Measurements from ENCODE around the gene FANCE.

Gene FANCE

DNA sequence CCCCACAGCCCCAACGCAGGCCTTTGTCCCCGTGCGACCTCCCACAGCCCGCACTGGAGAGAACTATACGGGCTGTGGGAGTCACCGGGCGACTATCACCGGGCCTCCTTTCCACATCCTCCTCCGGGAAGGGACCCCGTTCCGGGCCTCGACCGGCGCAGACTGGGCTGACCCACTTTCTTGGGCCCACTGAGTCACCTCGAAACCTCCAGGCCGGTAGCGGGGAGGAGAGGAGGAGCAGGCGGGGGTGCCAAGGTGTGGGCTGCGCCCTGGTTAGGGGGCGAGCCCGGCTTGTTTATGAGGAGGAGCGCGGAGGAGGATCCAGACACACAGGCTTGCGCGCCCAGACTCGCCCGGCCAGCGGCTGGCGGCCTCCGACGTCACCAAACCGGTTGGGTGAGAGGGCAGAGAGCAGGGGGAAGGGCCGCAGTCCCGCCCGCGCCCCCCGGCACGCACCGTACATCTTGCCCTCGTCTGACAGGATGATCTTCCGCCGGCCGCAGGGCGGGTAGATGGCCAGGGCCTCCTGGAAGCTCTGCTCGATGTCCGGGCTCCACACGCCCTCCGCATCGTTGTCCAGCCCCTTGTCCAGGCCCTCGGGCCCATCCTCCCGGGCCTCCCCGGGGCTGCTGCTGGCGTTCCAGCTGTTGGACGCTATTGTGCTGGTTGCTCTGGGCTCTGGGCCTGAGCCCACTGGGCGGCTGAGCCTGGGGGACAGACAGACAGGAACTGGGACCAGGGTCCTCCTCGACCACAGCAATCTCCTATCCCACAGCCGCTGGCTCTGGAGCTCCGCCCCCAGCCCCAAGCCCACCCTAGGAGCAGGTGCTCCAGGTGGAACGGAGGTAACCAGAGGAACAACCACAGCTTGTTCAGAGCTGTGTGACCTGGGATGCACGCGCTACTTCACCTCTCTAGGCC is 34.1 kb downstream of the FANCE start:
- peak; percentile 69 for DNase-seq

DNA sequence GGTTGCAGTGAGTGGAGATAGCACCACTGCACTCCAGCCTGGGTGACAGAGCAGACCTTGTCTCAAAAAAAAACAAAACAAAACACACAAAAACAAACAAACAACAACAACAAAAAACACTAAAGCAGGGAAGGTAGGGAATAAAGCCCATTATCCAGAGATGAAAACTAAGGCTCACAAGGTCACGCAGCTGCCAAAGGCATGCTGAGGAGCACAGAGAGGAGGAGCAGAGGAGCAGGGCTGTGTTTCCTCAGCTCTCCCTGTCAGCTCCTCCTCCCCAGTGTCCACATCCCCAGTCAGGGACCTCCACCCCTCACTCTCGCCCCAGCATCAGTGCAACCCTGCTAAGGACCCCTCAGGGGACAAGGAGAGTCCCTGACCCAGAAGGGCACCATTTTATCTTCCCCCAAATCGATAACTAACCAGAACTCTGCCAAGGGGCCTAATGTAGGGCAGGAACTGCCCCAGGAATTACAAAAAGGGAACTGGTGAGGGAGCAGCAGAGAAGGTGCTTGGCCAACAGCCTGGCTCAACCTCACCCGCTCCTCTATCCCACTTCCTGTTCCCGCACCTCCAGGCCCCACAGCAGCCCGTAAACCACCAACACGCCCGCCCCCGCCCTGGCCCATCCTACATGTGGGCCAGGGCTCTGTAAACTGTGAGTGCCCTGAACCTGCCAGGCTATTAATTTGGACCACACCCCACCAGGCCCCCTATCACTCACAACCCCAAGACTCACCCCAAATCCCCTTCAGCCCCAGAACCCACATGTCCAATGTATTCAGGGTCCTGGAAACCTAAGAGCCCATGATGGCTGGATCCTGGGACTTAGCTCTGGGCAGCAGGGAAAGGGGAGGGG is 35.7 kb downstream of the FANCE start:
- no peak for DNase-seq

DNA sequence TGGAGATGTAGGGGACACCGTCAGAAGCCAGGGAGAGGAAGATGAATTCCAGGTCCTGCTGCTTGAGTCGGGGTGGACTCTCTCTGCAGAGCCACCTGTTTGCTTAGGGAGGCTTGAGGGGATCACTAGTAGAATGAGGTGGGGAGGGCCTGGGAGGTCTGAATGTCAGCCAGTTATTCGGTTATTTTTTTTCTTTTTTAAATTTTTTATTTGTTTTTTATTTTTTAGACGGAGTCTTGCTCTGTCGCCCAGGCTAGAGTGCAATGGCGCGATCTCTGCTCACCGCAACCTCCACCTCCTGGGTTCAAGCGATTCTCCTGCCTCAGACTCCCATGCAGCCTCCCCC is 36.4 kb downstream of the FANCE start:
- no peak for DNase-seq

DNA sequence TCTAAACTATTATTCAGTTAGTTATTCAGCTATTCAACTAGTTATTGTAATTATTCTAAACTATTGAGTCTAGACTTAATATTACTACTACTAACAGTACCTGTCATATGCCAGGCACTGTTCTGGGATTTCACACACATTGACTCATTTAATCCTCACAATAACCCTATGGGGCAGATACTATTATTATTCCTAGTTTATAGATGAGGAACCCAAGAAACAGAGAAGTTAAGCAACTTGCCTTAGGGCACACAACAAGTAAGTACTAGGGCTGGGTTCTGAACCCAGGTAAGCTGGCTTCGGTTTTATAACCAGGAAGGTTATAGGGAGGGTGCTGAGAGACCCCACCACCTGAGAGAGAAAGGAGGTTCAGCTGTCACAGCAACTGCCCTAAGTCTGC is 36.9 kb downstream of the FANCE start:
- DNase-seq, result no peak

- DNase-seq, result no peak
These were observed 38.1 kb downstream of the FANCE start for GRCh38 chr6:35489995-35490791.

GRCh38 chr6:35490821-35491557 is 38.9 kb downstream of the FANCE start:
- no peak for DNase-seq

DNA sequence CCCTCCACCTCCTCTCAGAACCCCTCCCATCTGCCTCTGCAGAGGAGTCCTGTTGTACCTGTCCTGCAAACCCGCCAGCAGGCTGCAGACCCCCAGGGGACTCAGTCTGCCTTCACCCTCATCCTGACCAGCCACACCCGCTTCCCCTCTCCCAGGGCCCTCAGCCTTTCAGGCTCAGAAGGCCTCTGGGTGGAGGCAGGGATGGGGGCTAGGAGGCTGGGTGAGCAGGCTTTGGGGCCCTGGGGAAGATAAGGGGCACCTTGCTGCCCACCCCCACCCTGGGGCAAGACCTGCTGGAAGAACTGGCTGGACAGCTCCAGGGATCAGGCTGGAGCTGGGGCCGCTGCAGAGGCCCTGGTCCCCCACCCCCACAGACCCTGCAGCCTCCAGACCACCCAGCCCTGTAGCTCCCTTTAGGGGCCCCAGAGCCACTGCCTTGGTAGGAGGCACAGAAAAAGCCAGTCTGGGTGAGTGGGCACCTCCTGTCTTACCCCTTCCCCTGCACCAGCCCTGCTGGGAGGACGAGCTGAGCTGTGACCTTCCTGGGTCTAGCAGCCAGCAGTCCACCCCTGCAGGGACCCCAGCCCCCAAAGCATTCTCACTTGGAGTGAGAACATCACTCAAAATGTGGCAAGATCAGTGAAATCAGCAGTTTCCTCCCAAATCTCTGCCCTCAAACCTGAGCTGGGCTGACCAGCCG is 39.6 kb downstream of the FANCE start:
- no peak for DNase-seq

DNA sequence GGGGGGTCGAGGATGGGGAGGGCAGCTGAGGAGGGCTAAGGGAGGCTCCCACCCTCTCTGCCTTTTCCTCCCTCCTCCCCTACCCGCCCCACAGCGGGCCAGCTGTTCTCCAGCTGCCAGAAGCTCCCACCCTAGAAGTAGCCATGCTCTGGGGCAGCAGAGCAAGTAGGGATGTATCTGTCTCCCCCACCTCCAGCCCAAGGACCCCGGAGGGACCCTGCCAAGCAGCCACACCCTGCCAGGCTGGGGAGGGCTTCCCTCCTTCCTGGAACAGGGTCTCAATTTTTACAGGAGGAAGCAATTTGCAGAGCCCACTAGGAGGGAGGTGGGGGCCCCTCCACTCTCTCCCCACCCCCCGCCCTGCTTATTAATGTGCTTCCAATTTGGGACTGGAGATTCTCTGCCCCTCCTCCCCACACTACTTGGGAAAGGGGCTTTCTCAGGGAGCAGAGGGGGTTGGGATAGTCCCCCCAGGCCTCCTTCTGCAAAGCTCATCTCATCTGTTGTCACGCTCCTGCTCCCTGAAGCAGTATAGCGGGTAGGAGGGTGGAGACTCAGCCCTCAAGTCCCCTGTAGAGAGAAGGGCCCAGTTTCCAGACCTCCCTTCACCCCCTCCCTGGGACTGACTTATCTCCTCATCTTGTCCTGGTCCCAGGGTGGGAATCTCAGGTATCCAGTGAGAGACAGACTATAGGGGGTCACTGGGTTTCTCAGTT is 40.3 kb downstream of the FANCE start:
- no peak for DNase-seq

DNA sequence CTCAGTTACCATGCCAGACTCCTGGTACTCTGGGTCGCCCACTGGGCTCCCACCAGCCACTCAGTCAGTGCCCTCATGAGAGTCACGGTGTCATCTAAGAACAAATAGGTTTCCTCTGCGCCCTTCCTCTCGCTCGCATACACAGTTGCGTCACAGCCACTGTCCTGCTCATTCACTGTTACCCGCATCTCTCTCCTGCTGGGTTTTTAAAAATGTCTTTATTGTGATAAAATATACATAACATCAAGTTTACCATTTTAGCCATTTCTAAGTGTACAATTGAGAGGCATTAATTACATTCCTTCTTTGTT is 40.8 kb downstream of the FANCE start:
- DNase-seq, result no peak

- no peak for DNase-seq
These were observed 41.3 kb downstream of the FANCE start for GRCh38 chr6:35493307-35493983.

DNA sequence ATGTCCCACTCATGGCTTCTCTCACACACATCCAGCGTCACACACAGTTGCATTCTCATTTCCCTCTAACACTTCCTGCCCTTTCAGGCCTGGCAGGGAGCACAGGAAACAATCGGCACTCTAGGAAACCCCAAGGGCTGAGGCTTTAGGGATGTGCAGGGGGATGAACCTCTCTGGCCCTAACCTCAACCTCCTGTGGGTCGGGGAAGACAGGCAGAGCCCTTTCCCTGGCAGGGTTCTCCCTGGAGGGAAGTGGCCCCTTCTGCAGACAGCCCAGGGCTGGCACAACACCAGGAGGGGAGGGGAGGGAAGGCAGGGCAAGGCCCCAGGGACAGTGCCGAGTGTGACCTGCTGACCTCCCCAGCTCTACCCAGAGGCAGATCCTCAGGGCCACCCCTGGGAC is 42.0 kb downstream of the FANCE start:
- no peak for DNase-seq

DNA sequence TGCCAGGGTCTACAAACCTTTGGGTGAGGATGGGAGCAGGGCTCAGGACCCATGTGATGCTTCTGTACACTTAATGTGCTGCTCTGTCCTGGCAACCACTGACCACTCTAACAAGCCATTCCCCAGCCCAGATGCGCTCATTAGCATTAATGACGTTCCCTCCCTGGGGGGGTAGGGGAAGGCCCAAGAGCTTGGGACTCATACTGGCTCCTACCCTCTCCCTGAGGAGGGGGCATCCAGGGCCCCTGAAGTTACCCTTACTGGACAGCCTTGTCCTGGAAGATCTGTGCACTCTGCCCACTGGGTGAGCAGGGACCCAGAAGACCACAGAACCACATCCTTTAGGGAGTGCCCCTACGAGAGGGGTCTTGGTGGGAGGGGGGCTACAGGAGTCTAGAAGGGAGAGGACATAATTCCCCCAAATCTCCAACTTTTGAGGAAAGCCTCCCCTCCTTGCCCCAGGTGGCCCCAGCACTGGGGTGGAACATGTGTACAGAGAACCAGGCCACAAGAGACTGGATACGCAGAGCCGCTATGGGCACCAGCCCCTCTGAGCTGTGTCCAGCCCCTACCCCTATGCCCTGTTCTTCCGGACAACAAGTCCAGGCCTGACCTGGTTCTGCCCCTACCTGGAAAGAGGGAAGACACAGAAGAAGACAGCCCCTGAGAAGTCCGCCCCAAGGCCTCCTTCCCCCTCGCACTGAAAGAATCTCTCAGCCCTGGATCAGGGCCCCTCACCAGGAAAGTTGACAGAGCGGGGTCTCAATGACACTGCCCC is 43.3 kb downstream of the FANCE start:
- DNase-seq, result no peak

DNA sequence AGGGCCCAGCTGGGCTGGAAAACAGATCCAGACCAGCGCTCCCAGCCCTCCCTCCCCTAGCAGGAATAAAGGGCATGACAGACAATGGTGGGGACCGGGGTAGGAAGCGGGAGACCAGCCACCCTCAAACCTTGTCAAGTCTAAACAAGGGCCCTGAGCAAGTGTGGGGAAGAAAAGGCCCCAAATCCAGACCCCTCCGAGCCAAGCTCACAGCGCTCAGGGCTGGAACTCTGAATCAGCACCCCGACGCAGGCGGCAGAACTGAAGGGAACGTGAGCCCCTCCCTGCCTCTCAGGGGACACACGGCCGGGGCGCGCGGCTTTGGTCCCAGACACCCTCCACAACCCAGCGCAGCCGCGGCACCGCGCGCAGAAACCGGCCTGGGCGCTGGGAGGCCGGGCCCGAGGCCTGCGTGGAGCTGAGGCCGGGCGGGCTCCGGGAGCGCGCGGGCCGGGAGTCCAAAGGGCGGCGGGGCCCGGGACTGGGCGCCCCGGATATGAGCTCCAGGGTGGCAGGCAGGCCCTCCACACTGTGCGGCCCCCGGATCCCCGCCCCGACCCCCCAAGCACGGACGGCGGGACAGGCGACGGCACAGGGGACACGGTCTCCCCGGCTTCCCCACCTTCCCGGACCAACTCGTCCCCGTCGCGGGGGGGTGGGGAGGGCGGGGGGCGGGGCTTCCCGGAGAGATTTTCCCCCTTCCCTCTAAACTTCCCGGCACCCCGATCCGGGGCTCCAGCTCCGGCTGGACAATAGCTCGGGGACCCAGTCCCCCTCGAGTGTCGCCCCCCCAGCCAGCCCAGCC is 44.1 kb downstream of the FANCE start:
- DNase-seq, result no peak

DNA sequence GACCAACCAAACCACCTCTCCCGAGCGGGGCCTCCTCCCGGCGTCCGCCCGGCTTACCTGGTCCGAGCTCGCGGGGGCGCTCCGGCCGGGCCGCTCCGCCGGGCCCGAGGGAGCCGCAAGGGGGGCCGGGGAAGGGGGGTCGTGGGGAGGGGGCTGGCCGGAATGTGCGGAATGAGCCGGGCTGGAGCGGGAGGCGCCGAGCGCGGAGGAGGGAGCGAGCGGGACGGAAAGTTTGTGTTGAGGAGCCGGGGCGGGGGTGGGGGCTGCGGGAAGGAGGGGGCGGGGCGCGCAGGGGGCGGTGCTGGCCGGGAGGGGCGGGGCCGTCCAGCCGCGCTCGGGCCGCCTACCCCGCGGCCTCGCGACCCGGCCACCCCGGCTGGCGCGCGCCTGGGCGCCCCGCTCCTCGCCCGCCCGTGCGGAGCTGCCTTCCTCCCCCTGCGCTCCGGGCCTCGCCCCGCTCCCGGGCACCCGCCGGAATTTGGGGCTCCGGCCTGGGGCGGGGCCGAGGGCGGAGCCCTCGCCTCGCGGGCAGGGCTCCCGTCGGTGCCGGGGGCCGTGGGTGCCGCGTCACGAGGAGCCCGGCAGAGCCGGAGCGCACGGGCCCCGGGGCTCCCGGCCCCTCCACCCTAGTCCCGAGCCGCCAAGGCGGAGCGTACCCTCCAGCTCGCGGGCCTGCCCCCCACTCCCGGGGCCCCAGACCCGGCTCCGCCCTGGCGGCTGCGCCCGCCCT is 44.9 kb downstream of the FANCE start, which contains the start of gene TEAD3:
TEAD3 (minus strand) TSS at position 239 of the 730 bp plus-strand sequence.
- no peak for DNase-seq

DNA sequence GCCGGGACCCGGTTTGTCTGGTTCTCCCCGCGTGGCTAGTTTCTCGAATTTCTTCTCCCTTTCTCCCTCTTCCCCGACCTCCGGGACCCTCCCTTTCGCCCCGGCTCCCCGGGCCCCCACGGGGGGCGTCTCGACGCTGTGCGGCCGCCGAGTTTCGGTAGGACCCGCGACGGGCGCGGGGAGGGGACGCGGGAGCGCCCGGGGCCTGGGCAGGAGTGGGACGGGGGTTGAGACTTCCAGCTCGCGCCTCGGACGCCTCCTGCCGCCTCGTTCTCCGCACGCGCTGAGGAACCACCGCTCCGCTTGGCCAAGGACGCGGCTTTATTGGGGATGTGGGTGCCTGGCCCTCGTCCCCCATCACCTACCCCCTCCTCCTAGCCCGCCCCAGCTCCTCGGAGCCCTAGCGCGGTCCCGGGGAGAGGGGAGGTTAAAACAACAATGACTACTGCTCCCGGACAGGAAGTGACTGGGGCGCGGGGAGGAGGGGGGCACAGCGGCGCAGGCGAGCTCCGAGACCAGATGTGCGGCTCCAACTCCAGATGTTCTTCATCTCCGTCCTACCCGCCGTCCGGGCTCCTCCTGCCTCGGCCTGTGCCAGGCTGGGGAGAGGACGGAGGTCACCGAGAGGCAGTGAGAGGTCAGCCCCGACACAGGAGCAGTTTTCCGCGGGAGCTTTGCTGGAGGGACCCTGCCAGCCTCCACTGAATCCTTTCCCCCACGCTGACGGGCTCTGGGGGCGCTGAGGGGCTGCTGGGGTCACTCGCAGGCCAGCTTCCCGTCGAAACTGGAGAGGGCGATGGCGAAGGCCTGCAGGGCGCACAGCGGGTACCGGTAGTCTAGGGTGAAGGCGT is 45.7 kb downstream of the FANCE start:
- no peak for DNase-seq

DNA sequence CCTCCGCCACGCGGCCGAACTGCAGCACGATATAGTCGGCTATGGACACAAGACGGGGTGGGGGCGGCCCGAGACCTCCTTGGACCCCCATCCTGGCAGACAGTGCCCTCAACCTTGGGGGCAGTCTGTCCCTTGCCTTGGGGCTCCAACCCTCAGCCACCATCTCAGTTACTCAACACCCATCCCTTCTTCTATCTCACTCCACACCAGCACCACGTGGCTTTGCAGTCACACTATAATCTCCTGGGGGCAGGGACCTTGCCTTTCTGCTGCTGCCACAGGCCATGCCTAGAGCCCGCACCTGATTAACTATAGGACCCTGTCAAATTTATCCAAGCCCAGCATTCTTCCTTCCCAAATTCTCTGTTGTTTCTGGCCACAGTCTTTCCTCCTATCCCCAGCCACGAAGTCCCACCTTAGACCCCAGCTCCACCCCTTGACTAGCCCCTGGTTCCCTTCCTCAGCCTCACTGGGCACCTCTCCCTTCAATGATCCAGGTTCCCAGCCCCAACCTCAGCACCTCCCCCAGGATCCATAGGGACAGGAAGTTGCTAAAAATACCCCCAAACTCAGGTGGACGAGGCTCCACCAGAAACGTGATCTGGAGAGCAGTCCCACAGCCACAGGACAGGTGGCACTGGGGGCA is 46.4 kb downstream of the FANCE start:
- no peak for DNase-seq

- no peak for DNase-seq
These were observed 47.2 kb downstream of the FANCE start for GRCh38 chr6:35499372-35499771.
